Measurements from ENCODE around the gene ESYT1. TPM values are rescaled to one million over a fixed set of nuclear protein-coding genes. Genes with fewer than 3 reads are reported as not detected.

The ESYT1 gene
- total and polyA plus RNA-seq, 2 donors (not counting 3 experiments of a cell fraction or from before 2014, with no cell fraction given), result 161 to 234 TPM

DNA sequence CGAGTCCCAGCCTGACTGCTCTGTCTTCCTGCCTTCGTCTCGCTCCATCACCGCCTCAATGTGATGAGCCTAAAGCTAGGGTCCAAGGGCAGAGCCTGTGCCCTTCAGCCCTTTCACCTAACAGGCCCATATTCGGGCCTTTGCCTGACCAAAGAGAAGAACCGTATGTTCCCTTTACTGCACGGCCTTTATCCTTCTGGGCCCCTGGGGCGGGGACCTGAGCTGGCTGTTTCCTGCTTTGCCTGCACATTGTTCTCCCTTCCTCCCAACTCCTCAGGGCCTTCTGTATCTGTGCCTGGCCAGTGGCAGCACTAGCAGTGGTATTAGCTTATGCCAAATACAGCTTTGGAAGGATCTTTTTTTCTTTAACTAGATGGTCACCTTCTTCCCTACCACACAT is 15.8 kb downstream of the ESYT1 start:
- Histone ChIP-seq H4K20me1 (replicated peaks; ENCODE audit: control insufficient read depth, extremely low read depth, insufficient read depth, low read length) (no peaks in the 10 kb centered on the region), H3K4me2 (ENCODE audit: insufficient read depth, low read length) (peak overlapping the region; percentile 3), H3K4me3 (replicated peaks in 1 of 3; ENCODE audit: insufficient read depth in 1 of 3, low read depth in 1 of 3, low read length in 3 of 3) (no peak overlapping the region), H3K36me3 (ENCODE audit: control insufficient read depth in 2 of 2, extremely low read depth in 1 of 2, insufficient read depth in 2 of 2, low read length in 2 of 2) (peaks cover 12 to 26% of the 10 kb centered on the region in 2 experiments), H3K27me3 (ENCODE audit: control insufficient read depth in 2 of 2, insufficient read depth in 2 of 2, low read length in 2 of 2) (no peaks in the 10 kb centered on the region), H3K79me2 (ENCODE audit: control insufficient read depth, insufficient read depth, low read length) (no peaks in the 10 kb centered on the region), H3K9me1 (replicated peaks; ENCODE audit: control insufficient read depth, extremely low read depth, insufficient read depth, low read length) (no peaks in the 10 kb centered on the region), H3K27ac (ENCODE audit: insufficient read depth, low read depth, low read length) (peak overlapping the region; percentile 27), H3K4me1 (ENCODE audit: control insufficient read depth, extremely low read depth, insufficient read depth, low read length) (peaks cover 29% of the 10 kb centered on the region), H3K9me3 (replicated peaks; ENCODE audit: control insufficient read depth, insufficient read depth, low read length) (no peaks in the 10 kb centered on the region), H2AFZ (ENCODE audit: low read depth, low read length) (peak overlapping the region; percentile 53), H3K9ac (replicated peaks; ENCODE audit: extremely low read depth, insufficient read depth, low read length) (no peak overlapping the region)
- DNase-seq (ENCODE audit: low read depth, low spot score) (peak; percentile 66), FAIRE-seq (peak; percentile 86)
- dilution Hi-C loops (cut with MboI; ENCODE audit: extremely low pct_ligation_motif_present, low sequenced_read_pairs), result no loop called here
- BruUV-seq (replicated peaks), result no TSS peak
- TF ChIP-seq JUN (IDR thresholded peaks at IDR 0.05; ENCODE audit: borderline replicate concordance, insufficient read depth, insufficient read length, low read depth), result no peak
- no peak for TF ChIP-seq FOS (IDR thresholded peaks at IDR 0.05; ENCODE audit: borderline replicate concordance, insufficient read depth, low read length)
- TF ChIP-seq EZH2 (IDR thresholded peaks at IDR 0.05; ENCODE audit: borderline replicate concordance, low read depth, low read length, severe bottlenecking), result no peak
- no peak for TF ChIP-seq POLR2AphosphoS5 (IDR thresholded peaks at IDR 0.05; ENCODE audit: insufficient read depth, low read depth, low read length)
- TF ChIP-seq, protein P1, sequence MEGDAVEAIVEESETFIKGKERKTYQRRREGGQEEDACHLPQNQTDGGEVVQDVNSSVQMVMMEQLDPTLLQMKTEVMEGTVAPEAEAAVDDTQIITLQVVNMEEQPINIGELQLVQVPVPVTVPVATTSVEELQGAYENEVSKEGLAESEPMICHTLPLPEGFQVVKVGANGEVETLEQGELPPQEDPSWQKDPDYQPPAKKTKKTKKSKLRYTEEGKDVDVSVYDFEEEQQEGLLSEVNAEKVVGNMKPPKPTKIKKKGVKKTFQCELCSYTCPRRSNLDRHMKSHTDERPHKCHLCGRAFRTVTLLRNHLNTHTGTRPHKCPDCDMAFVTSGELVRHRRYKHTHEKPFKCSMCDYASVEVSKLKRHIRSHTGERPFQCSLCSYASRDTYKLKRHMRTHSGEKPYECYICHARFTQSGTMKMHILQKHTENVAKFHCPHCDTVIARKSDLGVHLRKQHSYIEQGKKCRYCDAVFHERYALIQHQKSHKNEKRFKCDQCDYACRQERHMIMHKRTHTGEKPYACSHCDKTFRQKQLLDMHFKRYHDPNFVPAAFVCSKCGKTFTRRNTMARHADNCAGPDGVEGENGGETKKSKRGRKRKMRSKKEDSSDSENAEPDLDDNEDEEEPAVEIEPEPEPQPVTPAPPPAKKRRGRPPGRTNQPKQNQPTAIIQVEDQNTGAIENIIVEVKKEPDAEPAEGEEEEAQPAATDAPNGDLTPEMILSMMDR (IDR thresholded peaks at IDR 0.05; ENCODE audit: extremely low read depth in 1 of 2, insufficient read depth in 1 of 2, low read depth in 1 of 2, low read length in 2 of 2), result no peak
- ChIA-PET CTCF (interaction anchor here (0.9 to 5.3 kb wide), 6 partner anchors 8 to 46 kb away, joined by 3 to 30 read pairs (median 4); partner anchors contain the start of genes ESYT1, MYL6, MYL6B and SMARCC2), POLR2A (interaction anchor here (1.5 to 2.2 kb wide), 3 partner anchors 15 to 18 kb away, joined by 7 to 15 read pairs (median 13); partner anchors contain the start of genes ESYT1 and MYL6)
- intact Hi-C loops (cut with micrococcal nuclease), result loop anchor here (1.0 kb wide), 1 partner anchor 13 kb away; no protein-coding TSS in a partner anchor
